ENCODE data around the gene CYP4V2. TPM values are rescaled to one million over a fixed set of nuclear protein-coding genes. Genes with fewer than 3 reads are reported as not detected.

CYP4V2 gene
- total and polyA plus RNA-seq, 2 experiments from 2014 or later: 12.2 to 24.6 TPM

DNA sequence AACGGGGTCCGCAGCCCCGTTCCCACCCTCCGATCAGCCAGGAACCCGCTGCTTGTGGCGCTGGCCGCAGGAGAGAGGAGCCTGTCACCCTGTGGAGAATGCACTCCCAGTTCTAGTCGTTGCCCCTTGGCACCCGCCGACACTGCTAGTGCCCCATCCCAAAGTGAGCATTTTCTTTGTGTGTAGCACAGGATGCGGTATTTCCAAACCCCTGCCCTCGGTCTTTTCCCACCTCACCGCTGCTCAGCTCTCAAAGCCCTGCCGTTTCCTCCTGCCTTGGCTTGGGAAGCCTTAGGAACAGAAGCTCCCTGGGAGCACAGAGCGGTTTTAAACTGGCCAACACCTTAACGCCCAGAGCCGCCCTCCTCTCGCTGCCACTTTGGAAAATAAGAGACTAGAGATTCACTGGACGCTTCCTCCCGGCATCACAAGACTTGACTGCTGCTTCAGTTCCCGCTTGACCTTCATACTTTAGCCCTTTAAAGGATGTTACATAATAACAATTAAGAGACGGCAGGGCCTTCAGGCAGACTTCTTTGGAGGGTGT is 772 bp downstream of the CYP4V2 start:
- no peaks in the 10 kb centered on the region for H3K36me3 ChIP-seq (replicated peaks; ENCODE audit: insufficient read depth, low read depth)
- peak overlapping the region; percentile 99 for H2AFZ ChIP-seq
- DNase-seq (ENCODE audit: low spot score): peak; percentile 37
- no peaks in the 10 kb centered on the region for H3K9me2 ChIP-seq (replicated peaks; ENCODE audit: insufficient read depth)
- H4K20me1 ChIP-seq (ENCODE audit: insufficient read depth, poor library complexity, severe bottlenecking): no peaks in the 10 kb centered on the region
- peak overlapping the region; percentile 85 for H3K4me2 ChIP-seq
- no peak for TF ChIP-seq EZH2phosphoT487 (IDR thresholded peaks at IDR 0.05; ENCODE audit: low read depth, severe bottlenecking, unreplicated experiment)
- TF ChIP-seq EZH2 (IDR thresholded peaks at IDR 0.05; ENCODE audit: borderline replicate concordance): no peak
- TF ChIP-seq CTCF (IDR thresholded peaks at IDR 0.05; ENCODE audit: poor library complexity): peak; percentile 2
- H3K27me3 ChIP-seq: no peaks in the 10 kb centered on the region
- H3K9me3 ChIP-seq (ENCODE audit: low read depth): no peaks in the 10 kb centered on the region
- H3K4me1 ChIP-seq (ENCODE audit: insufficient read depth): peaks cover 6% of the 10 kb centered on the region
- WGBS (ENCODE audit: low lambda C conversion rate, missing lambda C conversion rate): under 1% methylated on average over 21 of the region's 22 CpGs
- H3K27ac ChIP-seq: peak overlapping the region; percentile 97
- H3K79me2 ChIP-seq: peaks cover 17% of the 10 kb centered on the region
- H3K4me3 ChIP-seq: peak overlapping the region; percentile 100

- WGBS (ENCODE audit: low lambda C conversion rate, missing lambda C conversion rate): 95% methylated on average over 5 of the region's 5 CpGs
- Histone ChIP-seq H3K4me3 (no peak overlapping the region), H3K4me2 (no peak overlapping the region), H4K20me1 (ENCODE audit: insufficient read depth, poor library complexity, severe bottlenecking) (no peaks in the 10 kb centered on the region), H2AFZ (no peak overlapping the region), H3K9me3 (ENCODE audit: low read depth) (no peaks in the 10 kb centered on the region), H3K27me3 (no peaks in the 10 kb centered on the region), H3K36me3 (replicated peaks; ENCODE audit: insufficient read depth, low read depth) (no peaks in the 10 kb centered on the region), H3K79me2 (peaks cover 17% of the 10 kb centered on the region), H3K4me1 (ENCODE audit: insufficient read depth) (peaks cover 6% of the 10 kb centered on the region), H3K27ac (no peak overlapping the region), H3K9me2 (replicated peaks; ENCODE audit: insufficient read depth) (no peaks in the 10 kb centered on the region)
- peak; percentile 1 for DNase-seq (ENCODE audit: low spot score)
- TF ChIP-seq EZH2 (IDR thresholded peaks at IDR 0.05; ENCODE audit: borderline replicate concordance): no peak
- TF ChIP-seq CTCF (IDR thresholded peaks at IDR 0.05; ENCODE audit: poor library complexity): no peak
- TF ChIP-seq EZH2phosphoT487 (IDR thresholded peaks at IDR 0.05; ENCODE audit: low read depth, severe bottlenecking, unreplicated experiment): no peak
Observed at GRCh38 chr4:186193851-186194250, 2.5 kb downstream of the CYP4V2 start.

GRCh38 chr4:186196063-186196462 is 4.7 kb downstream of the CYP4V2 start:
- Histone ChIP-seq H3K27me3 (no peaks in the 10 kb centered on the region), H3K9me3 (ENCODE audit: low read depth) (no peaks in the 10 kb centered on the region), H3K9me2 (replicated peaks; ENCODE audit: insufficient read depth) (no peaks in the 10 kb centered on the region), H4K20me1 (ENCODE audit: insufficient read depth, poor library complexity, severe bottlenecking) (no peaks in the 10 kb centered on the region), H3K36me3 (replicated peaks; ENCODE audit: insufficient read depth, low read depth) (no peaks in the 10 kb centered on the region), H3K4me3 (no peak overlapping the region), H3K4me1 (ENCODE audit: insufficient read depth) (no peaks in the 10 kb centered on the region), H3K4me2 (no peak overlapping the region), H2AFZ (no peak overlapping the region), H3K27ac (no peak overlapping the region), H3K79me2 (peaks cover 17% of the 10 kb centered on the region)
- DNase-seq (ENCODE audit: low spot score): peak; percentile 0
- TF ChIP-seq EZH2 (IDR thresholded peaks at IDR 0.05; ENCODE audit: borderline replicate concordance) (no peak), EZH2phosphoT487 (IDR thresholded peaks at IDR 0.05; ENCODE audit: low read depth, severe bottlenecking, unreplicated experiment) (no peak), CTCF (IDR thresholded peaks at IDR 0.05; ENCODE audit: poor library complexity) (no peak)
- WGBS (ENCODE audit: low lambda C conversion rate, missing lambda C conversion rate): 93% methylated on average over 6 of the region's 6 CpGs

All from hepatocyte (in vitro differentiated cells).